HepG2 (cell line): ENCODE data around the gene TFAM. TPM values are rescaled to one million over a fixed set of nuclear protein-coding genes. Genes with fewer than 3 reads are reported as not detected.

Source experiments
- ATAC-seq: fragments of 200-7000 bp; cut with Tn5 transposase; 3 replicates; pipeline ENCODE4 v1.9.1; 2020; ENCODE audit warnings: mild to moderate bottlenecking, moderate library complexity
- BruUV-seq: library from RNA; stranded (reverse); fragments of 400-500 nt; replicated peaks from 2 replicates; lab custom pipeline; 2021; lab: Mats Ljungman, UMichigan
- CTCF ChIA-PET: fragments of 300-600 bp; formaldehyde crosslinking; extraction: SDS; loops from one replicate; lab custom pipeline; 2021; ENCODE audit warnings: low total read pairs, inconsistent platforms, low intra/inter-chr PET ratio; lab: Yijun Ruan, JAX
- POLR2A ChIA-PET: fragments of 350-600 bp; sonication (Branson Sonifier 250); formaldehyde crosslinking; loops from one replicate; lab custom pipeline; 2020; ENCODE audit warnings: antibody characterized with exemption, inconsistent platforms; lab: Yijun Ruan, JAX
- DNase-seq: peaks from one replicate; pipeline ENCODE4 v3.0.0-alpha.2; 2015; ENCODE audit warnings: low spot score
- FAIRE-seq: peaks from 3 replicates; lab custom pipeline; 2011; peaks lifted over from hg19 to GRCh38; lab: Jason Lieb, UNC
- H2AFZ ChIP-seq: one replicate; pipeline ENCODE4 v1.6.1; 2011; ENCODE audit warnings: low read length, inconsistent platforms
- H3K27ac ChIP-seq: fragments of 300-600 bp; 3 replicates; pipeline ENCODE4 v1.8.0; 2011; ENCODE audit warnings: mixed run types, mild to moderate bottlenecking, mixed read lengths, low read length, inconsistent platforms; ENCODE audit not compliant: insufficient read depth; ENCODE audit errors: extremely low read length
- H3K27me3 ChIP-seq, 2 experiments: fragments of 200-600 bp in 1 of 2; 2 replicates in 1 of 2; 3 replicates in 1 of 2; pipeline versions ENCODE4 v1.6.0 to v1.8.0; 2011; ENCODE audit warnings: low read length in 2 of 2, mild to moderate bottlenecking in 2 of 2, moderate library complexity in 2 of 2, inconsistent platforms in 1 of 2; ENCODE audit not compliant: insufficient read depth in 2 of 2, control insufficient read depth in 1 of 2
- H3K36me3 ChIP-seq, 2 experiments: fragments of 200-600 bp in 1 of 2; replicated peaks in 1 of 2; 2 replicates in 1 of 2; 3 replicates in 1 of 2; pipeline versions ENCODE4 v1.5.1 to v1.8.0; 2011; ENCODE audit warnings: low read length in 2 of 2, inconsistent platforms in 1 of 2; ENCODE audit not compliant: insufficient read depth in 2 of 2, control insufficient read depth in 1 of 2
- H3K4me1 ChIP-seq: 2 replicates; pipeline ENCODE4 v1.5.1; 2012; ENCODE audit warnings: low read length, inconsistent platforms; ENCODE audit not compliant: insufficient read depth
- H3K4me2 ChIP-seq: 2 replicates; pipeline ENCODE4 v1.6.0; 2011; ENCODE audit warnings: low read depth, low read length, inconsistent platforms
- H3K4me3 ChIP-seq, 3 experiments: fragments of 200-600 bp in 1 of 3; sonication (generic), shearing (Covaris generic) in 1 of 3; replicated peaks in 1 of 3; 2 replicates each; pipeline ENCODE4 v1.5.1; 2011 to 2016; ENCODE audit warnings: low read length in 3 of 3, inconsistent platforms in 2 of 3, low read depth in 2 of 3, mild to moderate bottlenecking in 2 of 3, control low read depth in 1 of 3, mixed read lengths in 1 of 3; ENCODE audit not compliant: insufficient read depth in 1 of 3
- H3K79me2 ChIP-seq: one replicate; pipeline ENCODE4 v1.6.1; 2011; ENCODE audit warnings: low read length, inconsistent platforms; ENCODE audit not compliant: insufficient read depth
- H3K9ac ChIP-seq: 2 replicates; pipeline ENCODE4 v1.6.0; 2011; ENCODE audit warnings: mild to moderate bottlenecking, low read depth, low read length, inconsistent platforms; ENCODE audit not compliant: insufficient read depth
- H3K9me3 ChIP-seq: 2 replicates; pipeline ENCODE4 v1.5.1; 2012; ENCODE audit warnings: mild to moderate bottlenecking, low read length
- H4K20me1 ChIP-seq: 2 replicates; pipeline ENCODE4 v1.6.0; 2011; ENCODE audit warnings: inconsistent platforms, mild to moderate bottlenecking, low read length, moderate library complexity; ENCODE audit not compliant: insufficient read depth
- ARNTL ChIP-seq: sonication (generic); formaldehyde crosslinking; IDR thresholded peaks from 2 replicates; pipeline ENCODE4 v1.4.0; 2020; ENCODE audit warnings: mild to moderate bottlenecking, missing genetic modification reagents
- MBNL3 ChIP-seq: fragments of 250-450 bp; sonication (Bioruptor Pico); conservative IDR thresholded peaks from 2 replicates; pipeline ENCODE4 v1.8.0; 2022; ENCODE audit warnings: mild to moderate bottlenecking, inconsistent platforms
- MED13 ChIP-seq: sonication (generic); formaldehyde crosslinking; IDR thresholded peaks from 2 replicates; pipeline ENCODE4 v1.5.0; 2020; ENCODE audit warnings: missing genetic modification reagents
- MTERF4 ChIP-seq: sonication (generic); formaldehyde crosslinking; IDR thresholded peaks from 2 replicates; pipeline ENCODE4 v1.8.0; 2023; ENCODE audit warnings: mild to moderate bottlenecking, missing genetic modification reagents
- NCOA5 ChIP-seq: sonication (generic); formaldehyde crosslinking; IDR thresholded peaks from 2 replicates; pipeline ENCODE4 v1.4.0; 2020; ENCODE audit warnings: missing genetic modification reagents
- SETDB1 ChIP-seq: sonication (generic); formaldehyde crosslinking; IDR thresholded peaks from 2 replicates; pipeline ENCODE4 v1.5.1; 2020; ENCODE audit warnings: missing genetic modification reagents, mild to moderate bottlenecking, borderline replicate concordance
- SMAD9 ChIP-seq: sonication (generic); formaldehyde crosslinking; IDR thresholded peaks from 2 replicates; pipeline ENCODE4 v1.5.1; 2020; ENCODE audit warnings: mild to moderate bottlenecking, missing genetic modification reagents
- TAF1 ChIP-seq: sonication (generic); formaldehyde crosslinking; IDR thresholded peaks from 2 replicates; pipeline ENCODE4 v1.4.0; 2020; ENCODE audit warnings: missing genetic modification reagents
- ZBTB38 ChIP-seq: sonication (generic); formaldehyde crosslinking; IDR thresholded peaks from 2 replicates; pipeline ENCODE4 v1.5.1; 2020; ENCODE audit warnings: mild to moderate bottlenecking, missing genetic modification reagents
- ZNF124 ChIP-seq: sonication (generic); formaldehyde crosslinking; IDR thresholded peaks from 2 replicates; pipeline ENCODE4 v1.4.0; 2020; ENCODE audit warnings: missing genetic modification reagents
- ZNF326 ChIP-seq: sonication (generic); formaldehyde crosslinking; IDR thresholded peaks from 2 replicates; pipeline ENCODE4 v1.4.0; 2020; ENCODE audit warnings: missing genetic modification reagents, borderline replicate concordance
- ZNF788 ChIP-seq: sonication (generic); formaldehyde crosslinking; IDR thresholded peaks from 2 replicates; pipeline ENCODE4 v1.5.0; 2020; ENCODE audit warnings: mild to moderate bottlenecking, missing genetic modification reagents, borderline replicate concordance
- WGBS: methylation state at CpG from one replicate; pipeline ENCODE4 v1.1.6; 2017; ENCODE audit warnings: low lambda C conversion rate; 5-methylcytosine and 5-hydroxymethylcytosine counted together
- in situ Hi-C: cut with HindIII; loops from 2 replicates; pipeline ENCODE4 v1.10.0; 2017; ENCODE audit warnings: low pct_unique_long_range_greater_than_20kb; ENCODE audit not compliant: extremely low pct_ligation_motif_present
- intact Hi-C: fragments of 100-400 bp; cut with micrococcal nuclease; formaldehyde crosslinking; loops from one replicate; pipeline ENCODE4 v1.10.0; 2022; ENCODE audit not compliant: unreplicated experiment
- polyA plus RNA-seq, 8 experiments: library from polyadenylated mRNA; depleted of rRNA in 3 of 8; stranded (reverse) in 7 of 8; unstranded in 1 of 8; fragments of >200 nt; fragmentation: Illumina TruSeq in 4 of 8; extraction: Trizol in 4 of 8; gene quantifications; 2 replicates each; pipeline versions ENCODE4 v1.2.1 to v1.2.3, GENCODE V29; 2011 to 2016; ENCODE audit warnings: low read depth in 4 of 8, missing spikeins in 1 of 8, mixed read lengths in 1 of 8; ENCODE audit not compliant: insufficient read depth in 1 of 8
- total RNA-seq, 5 experiments: library from RNA; depleted of rRNA; stranded (reverse); fragments of >200 nt; fragmentation: Illumina TruSeq; extraction: Trizol; gene quantifications; 2 replicates each; pipeline ENCODE4 v1.2.3, GENCODE V29; 2016; ENCODE audit warnings: low read depth in 1 of 5
- TF ChIP-seq, protein P1 (sequence below): IDR thresholded peaks from 2 replicates; pipeline ENCODE4 v1.6.1; 2016; ENCODE audit warnings: low read depth, borderline replicate concordance
- TF ChIP-seq, protein P2 (sequence below): sonication (generic); formaldehyde crosslinking; IDR thresholded peaks from 2 replicates; pipeline ENCODE4 v1.5.1; 2020; ENCODE audit warnings: mild to moderate bottlenecking, missing genetic modification reagents
- TF ChIP-seq, protein P3 (sequence below): sonication (generic); formaldehyde crosslinking; IDR thresholded peaks from 2 replicates; pipeline ENCODE4 v1.4.0; 2020; ENCODE audit warnings: missing genetic modification reagents
- TF ChIP-seq, protein P4 (sequence below): sonication (generic); formaldehyde crosslinking; IDR thresholded peaks from 2 replicates; pipeline ENCODE4 v1.4.0; 2020; ENCODE audit warnings: low read depth, missing genetic modification reagents

The TFAM gene
- total and polyA plus RNA-seq, 2 of the 13 experiments (the other 11 are each of a cell fraction or from before 2014, with no cell fraction given) = 18.4 to 125 TPM

- Histone ChIP-seq H3K4me2 (0 out of 2 replicates have a peak overlapping the region, but pooled peaks have one; percentile 20), H3K79me2 (no peaks in the 10 kb centered on the region), H3K27me3 (no peaks in the 10 kb centered on the region), H3K27ac (no peak overlapping the region), H3K9me3 (peaks cover 5% of the 10 kb centered on the region; the same call in 1 of the 2 replicates), H3K4me3 (no peak overlapping the region), H2AFZ (no peak overlapping the region), H3K9ac (no peak overlapping the region), H3K4me1 (peaks cover 13% of the 10 kb centered on the region), H3K36me3 (no peaks in the 10 kb centered on the region), H4K20me1 (no peaks in the 10 kb centered on the region)
- ChIA-PET CTCF (no interaction called here), POLR2A (no interaction called here)
- DNase-seq (no peak), FAIRE-seq (no peak), ATAC-seq (no peak)
- no TSS peak for BruUV-seq
- in situ Hi-C loops (no loop called here), intact Hi-C loops (no loop called here)
- WGBS = 22% methylated on average over 4 of the region's 4 CpGs
- no peak for TF ChIP-seq TAF1
- TF ChIP-seq ZBTB38 = no peak
- no peak for TF ChIP-seq ZNF788
- TF ChIP-seq, protein P1, sequence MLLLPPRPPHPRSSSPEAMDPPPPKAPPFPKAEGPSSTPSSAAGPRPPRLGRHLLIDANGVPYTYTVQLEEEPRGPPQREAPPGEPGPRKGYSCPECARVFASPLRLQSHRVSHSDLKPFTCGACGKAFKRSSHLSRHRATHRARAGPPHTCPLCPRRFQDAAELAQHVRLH = no peak
- no peak for TF ChIP-seq NCOA5
- TF ChIP-seq SETDB1 (CRISPR knock-in tag) = no peak
- TF ChIP-seq MBNL3 (CRISPR knock-in tag) = no peak
- TF ChIP-seq, protein P2, sequence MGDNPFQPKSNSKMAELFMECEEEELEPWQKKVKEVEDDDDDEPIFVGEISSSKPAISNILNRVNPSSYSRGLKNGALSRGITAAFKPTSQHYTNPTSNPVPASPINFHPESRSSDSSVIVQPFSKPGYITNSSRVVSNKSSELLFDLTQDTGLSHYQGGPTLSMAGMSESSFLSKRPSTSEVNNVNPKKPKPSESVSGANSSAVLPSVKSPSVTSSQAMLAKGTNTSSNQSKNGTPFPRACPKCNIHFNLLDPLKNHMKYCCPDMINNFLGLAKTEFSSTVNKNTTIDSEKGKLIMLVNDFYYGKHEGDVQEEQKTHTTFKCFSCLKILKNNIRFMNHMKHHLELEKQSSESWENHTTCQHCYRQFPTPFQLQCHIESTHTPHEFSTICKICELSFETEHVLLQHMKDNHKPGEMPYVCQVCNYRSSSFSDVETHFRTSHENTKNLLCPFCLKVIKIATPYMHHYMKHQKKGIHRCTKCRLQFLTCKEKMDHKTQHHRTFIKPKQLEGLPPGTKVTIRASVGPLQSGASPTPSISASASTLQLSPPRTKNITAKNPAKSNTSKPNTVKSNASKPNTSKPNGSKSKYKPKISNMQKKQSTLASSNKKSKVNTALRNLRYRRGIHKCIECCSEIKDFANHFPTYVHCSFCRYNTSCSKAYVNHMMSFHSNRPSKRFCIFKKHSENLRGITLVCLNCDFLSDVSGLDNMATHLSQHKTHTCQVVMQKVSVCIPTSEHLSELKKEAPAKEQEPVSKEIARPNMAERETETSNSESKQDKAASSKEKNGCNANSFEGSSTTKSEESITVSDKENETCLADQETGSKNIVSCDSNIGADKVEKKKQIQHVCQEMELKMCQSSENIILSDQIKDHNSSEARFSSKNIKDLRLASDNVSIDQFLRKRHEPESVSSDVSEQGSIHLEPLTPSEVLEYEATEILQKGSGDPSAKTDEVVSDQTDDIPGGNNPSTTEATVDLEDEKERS (CRISPR knock-in tag) = no peak
- TF ChIP-seq, protein P3, sequence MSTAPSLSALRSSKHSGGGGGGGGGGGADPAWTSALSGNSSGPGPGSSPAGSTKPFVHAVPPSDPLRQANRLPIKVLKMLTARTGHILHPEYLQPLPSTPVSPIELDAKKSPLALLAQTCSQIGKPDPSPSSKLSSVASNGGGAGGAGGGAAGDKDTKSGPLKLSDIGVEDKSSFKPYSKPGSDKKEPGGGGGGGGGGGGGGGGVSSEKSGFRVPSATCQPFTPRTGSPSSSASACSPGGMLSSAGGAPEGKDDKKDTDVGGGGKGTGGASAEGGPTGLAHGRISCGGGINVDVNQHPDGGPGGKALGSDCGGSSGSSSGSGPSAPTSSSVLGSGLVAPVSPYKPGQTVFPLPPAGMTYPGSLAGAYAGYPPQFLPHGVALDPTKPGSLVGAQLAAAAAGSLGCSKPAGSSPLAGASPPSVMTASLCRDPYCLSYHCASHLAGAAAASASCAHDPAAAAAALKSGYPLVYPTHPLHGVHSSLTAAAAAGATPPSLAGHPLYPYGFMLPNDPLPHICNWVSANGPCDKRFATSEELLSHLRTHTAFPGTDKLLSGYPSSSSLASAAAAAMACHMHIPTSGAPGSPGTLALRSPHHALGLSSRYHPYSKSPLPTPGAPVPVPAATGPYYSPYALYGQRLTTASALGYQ (CRISPR knock-in tag) = no peak
- TF ChIP-seq MTERF4 (CRISPR knock-in tag) = no peak
- TF ChIP-seq MED13 (CRISPR knock-in tag) = no peak
- TF ChIP-seq ZNF326 (CRISPR knock-in tag) = no peak
- TF ChIP-seq, protein P4, sequence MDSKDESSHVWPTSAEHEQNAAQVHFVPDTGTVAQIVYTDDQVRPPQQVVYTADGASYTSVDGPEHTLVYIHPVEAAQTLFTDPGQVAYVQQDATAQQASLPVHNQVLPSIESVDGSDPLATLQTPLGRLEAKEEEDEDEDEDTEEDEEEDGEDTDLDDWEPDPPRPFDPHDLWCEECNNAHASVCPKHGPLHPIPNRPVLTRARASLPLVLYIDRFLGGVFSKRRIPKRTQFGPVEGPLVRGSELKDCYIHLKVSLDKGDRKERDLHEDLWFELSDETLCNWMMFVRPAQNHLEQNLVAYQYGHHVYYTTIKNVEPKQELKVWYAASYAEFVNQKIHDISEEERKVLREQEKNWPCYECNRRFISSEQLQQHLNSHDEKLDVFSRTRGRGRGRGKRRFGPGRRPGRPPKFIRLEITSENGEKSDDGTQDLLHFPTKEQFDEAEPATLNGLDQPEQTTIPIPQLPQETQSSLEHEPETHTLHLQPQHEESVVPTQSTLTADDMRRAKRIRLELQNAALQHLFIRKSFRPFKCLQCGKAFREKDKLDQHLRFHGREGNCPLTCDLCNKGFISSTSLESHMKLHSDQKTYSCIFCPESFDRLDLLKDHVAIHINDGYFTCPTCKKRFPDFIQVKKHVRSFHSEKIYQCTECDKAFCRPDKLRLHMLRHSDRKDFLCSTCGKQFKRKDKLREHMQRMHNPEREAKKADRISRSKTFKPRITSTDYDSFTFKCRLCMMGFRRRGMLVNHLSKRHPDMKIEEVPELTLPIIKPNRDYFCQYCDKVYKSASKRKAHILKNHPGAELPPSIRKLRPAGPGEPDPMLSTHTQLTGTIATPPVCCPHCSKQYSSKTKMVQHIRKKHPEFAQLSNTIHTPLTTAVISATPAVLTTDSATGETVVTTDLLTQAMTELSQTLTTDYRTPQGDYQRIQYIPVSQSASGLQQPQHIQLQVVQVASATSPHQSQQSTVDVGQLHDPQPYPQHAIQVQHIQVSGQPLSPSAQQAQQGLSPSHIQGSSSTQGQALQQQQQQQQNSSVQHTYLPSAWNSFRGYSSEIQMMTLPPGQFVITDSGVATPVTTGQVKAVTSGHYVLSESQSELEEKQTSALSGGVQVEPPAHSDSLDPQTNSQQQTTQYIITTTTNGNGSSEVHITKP (CRISPR knock-in tag) = no peak
- TF ChIP-seq ZNF124 = no peak
- TF ChIP-seq ARNTL (CRISPR knock-in tag) = no peak
- TF ChIP-seq SMAD9 (CRISPR knock-in tag) = no peak
Measured at GRCh38 chr10:58436071-58436470, 50.9 kb downstream of the TFAM start.
